ENCODE data around the gene LYZL4.

Gene LYZL4

DNA sequence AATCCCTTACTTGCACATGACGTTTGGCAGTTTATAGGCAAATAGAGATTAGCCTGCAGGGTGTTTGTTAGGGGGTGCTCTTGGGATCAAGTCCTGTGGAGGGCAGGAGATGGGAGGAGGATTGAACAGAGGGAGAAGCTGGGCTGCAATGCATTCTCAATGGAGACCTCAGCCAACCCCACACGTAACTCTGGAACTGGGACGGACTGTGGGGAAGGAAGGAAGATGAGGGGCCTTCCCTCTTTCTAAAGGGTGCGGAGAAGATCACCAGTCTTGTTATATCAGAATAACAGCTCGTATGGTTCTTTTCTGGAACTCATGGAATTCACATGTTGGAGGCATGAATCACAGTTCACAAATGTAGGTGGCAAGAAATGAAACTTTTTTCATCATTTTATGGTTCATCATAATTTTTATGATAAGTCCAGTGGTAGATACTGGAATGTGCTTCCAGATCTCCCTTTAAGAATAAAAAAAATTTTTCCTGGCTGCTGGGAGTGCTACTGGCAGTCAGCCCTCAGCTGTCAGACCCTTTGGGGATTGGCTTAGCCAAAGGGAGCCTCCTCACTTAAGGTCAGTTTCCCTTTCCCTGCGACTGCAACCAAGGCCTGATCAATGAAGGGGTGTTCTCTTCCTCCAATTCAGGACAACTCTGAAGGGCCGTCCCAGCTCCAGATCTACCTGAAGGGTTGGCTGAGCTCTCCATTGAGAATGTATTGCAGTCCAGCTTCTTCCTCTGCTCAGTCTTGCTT lies 20.5 kb upstream of the LYZL4 start:
- Histone ChIP-seq H3K4me2 (ENCODE audit: low read depth, low read length, poor library complexity, severe bottlenecking) (no peak overlapping the region), H3K4me3 (ENCODE audit: insufficient read depth, low read length, poor library complexity, severe bottlenecking) (no peak overlapping the region), H3K27me3 (ENCODE audit: low read length) (no peaks in the 10 kb centered on the region), H3F3A (ENCODE audit: insufficient read depth) (no peaks in the 10 kb centered on the region), H4K20me1 (ENCODE audit: low read depth, low read length) (no peaks in the 10 kb centered on the region), H3K36me3 (ENCODE audit: low read length) (no peaks in the 10 kb centered on the region), H3K79me2 (ENCODE audit: insufficient read depth, low read length) (no peaks in the 10 kb centered on the region), H3K9ac (ENCODE audit: low read length) (no peak overlapping the region), H3K9me2 (replicated peaks; ENCODE audit: insufficient read depth, low read length) (no peaks in the 10 kb centered on the region), H2AFZ (ENCODE audit: low read depth, low read length, severe bottlenecking) (no peak overlapping the region), H3K27ac (ENCODE audit: low read depth, low read length) (no peak overlapping the region), H3K9me3 (ENCODE audit: insufficient read depth, low read length) (peaks cover 11% of the 10 kb centered on the region; the same call in 1 of the 2 replicates)
- no peak for TF ChIP-seq EZH2phosphoT487 (conservative IDR thresholded peaks at IDR 0.05; ENCODE audit: low read length)
- TF ChIP-seq, protein P1, sequence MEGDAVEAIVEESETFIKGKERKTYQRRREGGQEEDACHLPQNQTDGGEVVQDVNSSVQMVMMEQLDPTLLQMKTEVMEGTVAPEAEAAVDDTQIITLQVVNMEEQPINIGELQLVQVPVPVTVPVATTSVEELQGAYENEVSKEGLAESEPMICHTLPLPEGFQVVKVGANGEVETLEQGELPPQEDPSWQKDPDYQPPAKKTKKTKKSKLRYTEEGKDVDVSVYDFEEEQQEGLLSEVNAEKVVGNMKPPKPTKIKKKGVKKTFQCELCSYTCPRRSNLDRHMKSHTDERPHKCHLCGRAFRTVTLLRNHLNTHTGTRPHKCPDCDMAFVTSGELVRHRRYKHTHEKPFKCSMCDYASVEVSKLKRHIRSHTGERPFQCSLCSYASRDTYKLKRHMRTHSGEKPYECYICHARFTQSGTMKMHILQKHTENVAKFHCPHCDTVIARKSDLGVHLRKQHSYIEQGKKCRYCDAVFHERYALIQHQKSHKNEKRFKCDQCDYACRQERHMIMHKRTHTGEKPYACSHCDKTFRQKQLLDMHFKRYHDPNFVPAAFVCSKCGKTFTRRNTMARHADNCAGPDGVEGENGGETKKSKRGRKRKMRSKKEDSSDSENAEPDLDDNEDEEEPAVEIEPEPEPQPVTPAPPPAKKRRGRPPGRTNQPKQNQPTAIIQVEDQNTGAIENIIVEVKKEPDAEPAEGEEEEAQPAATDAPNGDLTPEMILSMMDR (IDR thresholded peaks at IDR 0.05; ENCODE audit: insufficient read depth, low read length, poor library complexity, severe bottlenecking) = no peak

DNA sequence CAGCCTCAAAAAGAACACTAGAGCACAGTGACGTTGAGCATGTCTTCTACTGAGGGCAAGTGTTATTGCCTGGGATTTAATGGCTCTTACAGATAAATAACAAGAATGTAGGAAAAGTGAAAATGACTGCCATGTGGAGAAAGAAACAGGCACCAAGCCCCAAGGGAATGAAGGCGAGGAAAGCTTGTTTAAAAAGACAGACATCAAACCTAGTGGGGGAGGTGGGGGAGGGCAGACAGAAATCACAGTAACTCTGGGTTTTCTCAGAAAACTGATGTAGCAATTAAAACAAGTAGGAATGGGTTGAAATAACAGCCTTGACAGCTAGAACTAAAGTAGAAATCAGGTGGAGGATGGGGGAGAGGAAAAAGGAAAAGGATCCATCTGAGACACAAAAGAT lies 18.4 kb upstream of the LYZL4 start:
- Histone ChIP-seq H3K4me3 (ENCODE audit: insufficient read depth, low read length, poor library complexity, severe bottlenecking) (no peak overlapping the region), H4K20me1 (ENCODE audit: low read depth, low read length) (no peaks in the 10 kb centered on the region), H3K4me2 (ENCODE audit: low read depth, low read length, poor library complexity, severe bottlenecking) (no peak overlapping the region), H3K9me3 (ENCODE audit: insufficient read depth, low read length) (peaks cover 11% of the 10 kb centered on the region; the same call in 1 of the 2 replicates), H3K79me2 (ENCODE audit: insufficient read depth, low read length) (no peaks in the 10 kb centered on the region), H3F3A (ENCODE audit: insufficient read depth) (no peaks in the 10 kb centered on the region), H3K9ac (ENCODE audit: low read length) (no peak overlapping the region), H2AFZ (ENCODE audit: low read depth, low read length, severe bottlenecking) (no peak overlapping the region), H3K36me3 (ENCODE audit: low read length) (no peaks in the 10 kb centered on the region), H3K9me2 (replicated peaks; ENCODE audit: insufficient read depth, low read length) (no peaks in the 10 kb centered on the region), H3K27me3 (ENCODE audit: low read length) (no peaks in the 10 kb centered on the region), H3K27ac (ENCODE audit: low read depth, low read length) (no peak overlapping the region)
- TF ChIP-seq EZH2phosphoT487 (conservative IDR thresholded peaks at IDR 0.05; ENCODE audit: low read length) = no peak
- TF ChIP-seq, protein P1 (IDR thresholded peaks at IDR 0.05; ENCODE audit: insufficient read depth, low read length, poor library complexity, severe bottlenecking) = no peak

DNA sequence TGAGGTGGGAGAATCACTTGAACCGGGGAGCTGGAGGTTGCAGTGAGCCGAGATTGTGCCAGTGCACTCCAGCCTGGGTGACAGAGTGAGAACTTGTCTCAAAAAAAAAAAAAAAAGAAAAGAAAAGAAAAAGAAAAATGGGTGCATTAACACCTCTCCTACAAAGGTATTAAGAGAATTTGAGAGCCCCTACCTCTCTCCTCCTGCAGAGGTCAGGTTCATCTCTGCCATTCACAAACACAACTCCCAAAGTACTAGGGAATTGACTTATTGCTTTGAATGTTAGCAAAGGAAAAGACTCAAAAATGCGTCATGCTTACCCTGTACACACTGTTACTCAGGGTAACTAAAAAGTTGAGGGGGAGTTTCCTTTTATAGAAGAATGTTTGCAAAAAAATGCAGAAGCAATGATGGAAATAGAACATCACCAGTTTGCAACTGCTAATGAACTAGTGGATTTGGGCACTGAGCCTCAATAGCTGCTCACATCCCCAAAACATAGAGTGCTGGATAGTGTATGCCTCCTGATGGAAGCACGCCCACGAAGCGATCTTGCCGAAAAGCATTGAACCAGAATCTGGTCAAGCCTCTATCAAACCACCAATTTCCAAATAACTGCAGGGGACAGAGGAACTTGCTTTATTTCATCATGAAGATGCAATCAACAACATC lies 15.5 kb upstream of the LYZL4 start:
- Histone ChIP-seq H3K4me2 (ENCODE audit: low read depth, low read length, poor library complexity, severe bottlenecking) (no peak overlapping the region), H3F3A (ENCODE audit: insufficient read depth) (no peaks in the 10 kb centered on the region), H3K36me3 (ENCODE audit: low read length) (no peaks in the 10 kb centered on the region), H2AFZ (ENCODE audit: low read depth, low read length, severe bottlenecking) (no peak overlapping the region), H3K9me3 (ENCODE audit: insufficient read depth, low read length) (no peaks in the 10 kb centered on the region), H3K9me2 (replicated peaks; ENCODE audit: insufficient read depth, low read length) (no peaks in the 10 kb centered on the region), H3K4me3 (ENCODE audit: insufficient read depth, low read length, poor library complexity, severe bottlenecking) (no peak overlapping the region), H4K20me1 (ENCODE audit: low read depth, low read length) (no peaks in the 10 kb centered on the region), H3K27ac (ENCODE audit: low read depth, low read length) (no peak overlapping the region), H3K27me3 (ENCODE audit: low read length) (no peaks in the 10 kb centered on the region), H3K79me2 (ENCODE audit: insufficient read depth, low read length) (no peaks in the 10 kb centered on the region), H3K9ac (ENCODE audit: low read length) (no peak overlapping the region)
- TF ChIP-seq, protein P1 (IDR thresholded peaks at IDR 0.05; ENCODE audit: insufficient read depth, low read length, poor library complexity, severe bottlenecking) = no peak

All from SU-DHL-6 (cell line).